Hepatocyte (in vitro differentiated cells): ENCODE data around the gene MYO18B. TPM values are rescaled to one million over a fixed set of nuclear protein-coding genes. Genes with fewer than 3 reads are reported as not detected.

ENCODE experiments used
- DNase-seq: peaks from one replicate; pipeline ENCODE4 v3.0.0-alpha.2; 2016; ENCODE audit warnings: low spot score
- H2AFZ ChIP-seq: fragments of 200-600 bp; sonication (generic); 2 replicates; pipeline ENCODE4 v1.6.0; 2016; ENCODE audit warnings: antibody characterized with exemption, mild to moderate bottlenecking
- H3K27ac ChIP-seq: fragments of 200-600 bp; sonication (generic); 2 replicates; pipeline ENCODE4 v1.5.1; 2016; ENCODE audit warnings: mild to moderate bottlenecking
- H3K27me3 ChIP-seq: fragments of 200-600 bp; sonication (generic); 2 replicates; pipeline ENCODE4 v1.6.1; 2016
- H3K36me3 ChIP-seq: fragments of 200-600 bp; sonication (generic); replicated peaks from 2 replicates; pipeline ENCODE4 v1.5.1; 2016; ENCODE audit warnings: low read depth; ENCODE audit not compliant: insufficient read depth
- H3K4me1 ChIP-seq: fragments of 200-600 bp; sonication (generic); 2 replicates; pipeline ENCODE4 v1.5.1; 2016; ENCODE audit warnings: mild to moderate bottlenecking, moderate library complexity; ENCODE audit not compliant: insufficient read depth
- H3K4me2 ChIP-seq: fragments of 200-600 bp; sonication (generic); 2 replicates; pipeline ENCODE4 v1.6.0; 2016
- H3K4me3 ChIP-seq: fragments of 200-600 bp; sonication (generic); 2 replicates; pipeline ENCODE4 v1.5.1; 2016; ENCODE audit warnings: mild to moderate bottlenecking
- H3K79me2 ChIP-seq: fragments of 200-600 bp; sonication (generic); 2 replicates; pipeline ENCODE4 v1.6.0; 2017; ENCODE audit warnings: mild to moderate bottlenecking
- H3K9me2 ChIP-seq: fragments of 200-600 bp; sonication (generic); replicated peaks from 2 replicates; pipeline ENCODE4 v1.6.0; 2017; ENCODE audit warnings: mild to moderate bottlenecking; ENCODE audit not compliant: insufficient read depth
- H3K9me3 ChIP-seq: fragments of 200-600 bp; sonication (generic); 2 replicates; pipeline ENCODE4 v1.5.1; 2016; ENCODE audit warnings: low read depth, mild to moderate bottlenecking
- H4K20me1 ChIP-seq: fragments of 200-600 bp; sonication (generic); 2 replicates; pipeline ENCODE4 v1.6.0; 2016; ENCODE audit warnings: mild to moderate bottlenecking; ENCODE audit not compliant: insufficient read depth, poor library complexity, severe bottlenecking
- CTCF ChIP-seq: fragments of 200-600 bp; sonication (generic); IDR thresholded peaks from 2 replicates; pipeline ENCODE4 v1.5.1; 2016; ENCODE audit warnings: antibody characterized with exemption, mild to moderate bottlenecking; ENCODE audit not compliant: poor library complexity
- EZH2 ChIP-seq: fragments of 200-600 bp; sonication (generic); IDR thresholded peaks from 2 replicates; pipeline ENCODE4 v1.6.1; 2016; ENCODE audit warnings: antibody characterized with exemption, mild to moderate bottlenecking, borderline replicate concordance
- EZH2phosphoT487 ChIP-seq: fragments of 200-600 bp; sonication (generic); IDR thresholded peaks from one replicate; pipeline ENCODE4 v1.6.1; 2018; ENCODE audit warnings: antibody characterized with exemption, mild to moderate bottlenecking, low read depth, moderate library complexity; ENCODE audit not compliant: unreplicated experiment, severe bottlenecking
- WGBS: methylation state at CpG from one replicate; pipeline ENCODE4 v1.1.6; 2016; ENCODE audit warnings: low lambda C conversion rate; ENCODE audit errors: missing lambda C conversion rate; 5-methylcytosine and 5-hydroxymethylcytosine counted together
- polyA plus RNA-seq: library from polyadenylated mRNA; unstranded; fragments of >200 nt; fragmentation: Nextera tagmentation; extraction: Ambion mirVana; gene quantifications from 2 replicates; pipeline ENCODE4 v1.2.1, GENCODE V29; 2016
- total RNA-seq: library from RNA; depleted of rRNA; stranded (reverse); fragments of >200 nt; gene quantifications from 2 replicates; pipeline ENCODE4 v1.2.3, GENCODE V29; 2014

Gene MYO18B
- total and polyA plus RNA-seq, 2 experiments from 2014 or later: 0.23 TPM; not detected in 1

GRCh38 chr22:25847451-25847850 lies 105.5 kb downstream of the MYO18B start:
- H3K27me3 ChIP-seq: no peaks in the 10 kb centered on the region
- H3K4me3 ChIP-seq: no peak overlapping the region
- H3K4me2 ChIP-seq: no peak overlapping the region
- no peaks in the 10 kb centered on the region for H4K20me1 ChIP-seq
- no peaks in the 10 kb centered on the region for H3K36me3 ChIP-seq
- no peaks in the 10 kb centered on the region for H3K9me3 ChIP-seq
- TF ChIP-seq EZH2 (no peak), CTCF (no peak), EZH2phosphoT487 (no peak)
- no peaks in the 10 kb centered on the region for H3K79me2 ChIP-seq
- H3K9me2 ChIP-seq: no peaks in the 10 kb centered on the region
- H3K4me1 ChIP-seq: no peaks in the 10 kb centered on the region
- DNase-seq: no peak
- no peak overlapping the region for H3K27ac ChIP-seq
- WGBS: 100% methylated on average over 3 of the region's 3 CpGs
- H2AFZ ChIP-seq: no peak overlapping the region

- H3K27me3 ChIP-seq: no peaks in the 10 kb centered on the region
Measured at GRCh38 chr22:25848954-25849353, 107.0 kb downstream of the MYO18B start.

GRCh38 chr22:25849522-25849921 lies 107.5 kb downstream of the MYO18B start:
- WGBS: 81% methylated on average over 6 of the region's 6 CpGs
- no peak for DNase-seq
- H3K4me3 ChIP-seq: no peak overlapping the region

More at GRCh38 chr22:25848954-25849353, 107.0 kb downstream of the MYO18B start:
- no peak for TF ChIP-seq CTCF
- TF ChIP-seq EZH2phosphoT487: no peak
- TF ChIP-seq EZH2: no peak
- no peak overlapping the region for H2AFZ ChIP-seq
- no peak for DNase-seq
- H3K36me3 ChIP-seq: no peaks in the 10 kb centered on the region
- 84% methylated on average over 10 of the region's 10 CpGs for WGBS
- no peak overlapping the region for H3K27ac ChIP-seq
- no peaks in the 10 kb centered on the region for H3K9me2 ChIP-seq
- H3K79me2 ChIP-seq: no peaks in the 10 kb centered on the region
- no peaks in the 10 kb centered on the region for H3K4me1 ChIP-seq
- H3K4me2 ChIP-seq: no peak overlapping the region
- no peaks in the 10 kb centered on the region for H4K20me1 ChIP-seq
- no peak overlapping the region for H3K4me3 ChIP-seq
- no peaks in the 10 kb centered on the region for H3K9me3 ChIP-seq

More at GRCh38 chr22:25849522-25849921, 107.5 kb downstream of the MYO18B start:
- no peaks in the 10 kb centered on the region for H3K9me3 ChIP-seq
- no peak overlapping the region for H2AFZ ChIP-seq
- TF ChIP-seq CTCF: no peak
- no peak for TF ChIP-seq EZH2phosphoT487
- no peak for TF ChIP-seq EZH2
- no peaks in the 10 kb centered on the region for H3K4me1 ChIP-seq
- H3K27me3 ChIP-seq: no peaks in the 10 kb centered on the region
- no peak overlapping the region for H3K4me2 ChIP-seq
- no peaks in the 10 kb centered on the region for H4K20me1 ChIP-seq
- no peaks in the 10 kb centered on the region for H3K36me3 ChIP-seq
- no peaks in the 10 kb centered on the region for H3K79me2 ChIP-seq
- H3K27ac ChIP-seq: no peak overlapping the region
- H3K9me2 ChIP-seq: no peaks in the 10 kb centered on the region
